ENCODE measurements around the gene ZFYVE27. TPM values are rescaled to one million over a fixed set of nuclear protein-coding genes. Genes with fewer than 3 reads are reported as not detected.

The ZFYVE27 gene
- polyA plus RNA-seq, 3 donors = 6.2 to 31.1 (median 9.7) TPM

DNA sequence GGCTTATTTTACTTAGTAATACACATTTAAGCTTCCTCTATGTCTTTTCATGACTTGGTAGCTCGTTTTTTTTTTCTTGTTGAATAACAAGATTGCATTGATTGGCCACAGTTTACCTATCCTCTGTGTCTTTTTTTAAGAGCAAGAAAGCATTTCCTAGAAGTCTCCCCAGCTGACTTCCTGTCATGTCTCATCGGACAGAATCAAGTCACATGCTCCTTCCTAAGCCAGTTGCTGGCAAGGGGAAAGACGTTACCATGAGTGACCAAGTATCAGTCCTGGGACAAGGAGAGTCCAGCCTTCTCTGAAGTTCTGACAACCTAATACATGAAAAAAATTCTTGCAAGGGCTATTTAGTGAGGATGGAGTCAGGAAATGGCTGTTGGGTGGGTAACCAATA is 59.7 kb downstream of the ZFYVE27 start:
- Histone ChIP-seq H3K79me2 (ENCODE audit: insufficient read depth, low read length) (no peaks in the 10 kb centered on the region), H3K4me3 (replicated peaks in 1 of 3; ENCODE audit: low read depth in 2 of 3, low read length in 3 of 3) (no peak overlapping the region), H2AFZ (ENCODE audit: insufficient read depth, low read depth, low read length, poor library complexity, severe bottlenecking) (no peak overlapping the region), H3K27me3 (ENCODE audit: control insufficient read depth in 2 of 2, insufficient read depth in 2 of 2, low read length in 2 of 2) (peaks cover 3% of the 10 kb centered on the region in 2 donors), H3K27ac (ENCODE audit: low read depth in 1 of 2, low read length in 2 of 2) (no peak overlapping the region), H3K9me3 (replicated peaks in 1 of 2; ENCODE audit: control insufficient read depth in 1 of 2, insufficient read depth in 1 of 2, low read length in 2 of 2) (peaks cover 0 to 8% of the 10 kb centered on the region in 2 donors), H3K4me1 (ENCODE audit: control insufficient read depth in 1 of 2, insufficient read depth in 2 of 2, low read length in 2 of 2) (no peaks in the 10 kb centered on the region), H3K36me3 (replicated peaks in 1 of 2; ENCODE audit: control insufficient read depth in 1 of 2, insufficient read depth in 2 of 2, low read length in 2 of 2) (no peaks in the 10 kb centered on the region), H3K9ac (ENCODE audit: insufficient read depth, low read length, poor library complexity, severe bottlenecking) (no peak overlapping the region), H3K4me2 (replicated peaks; ENCODE audit: extremely low read depth, low read length, poor library complexity, severe bottlenecking) (no peak overlapping the region), H4K20me1 (ENCODE audit: insufficient read depth, low read length) (no peaks in the 10 kb centered on the region)
- intact Hi-C loops (cut with micrococcal nuclease) = no loop called here
- DNase-seq = no peak
- no peak overlapping the region for H3K27ac Mint-ChIP-seq
- TF ChIP-seq, protein P1, sequence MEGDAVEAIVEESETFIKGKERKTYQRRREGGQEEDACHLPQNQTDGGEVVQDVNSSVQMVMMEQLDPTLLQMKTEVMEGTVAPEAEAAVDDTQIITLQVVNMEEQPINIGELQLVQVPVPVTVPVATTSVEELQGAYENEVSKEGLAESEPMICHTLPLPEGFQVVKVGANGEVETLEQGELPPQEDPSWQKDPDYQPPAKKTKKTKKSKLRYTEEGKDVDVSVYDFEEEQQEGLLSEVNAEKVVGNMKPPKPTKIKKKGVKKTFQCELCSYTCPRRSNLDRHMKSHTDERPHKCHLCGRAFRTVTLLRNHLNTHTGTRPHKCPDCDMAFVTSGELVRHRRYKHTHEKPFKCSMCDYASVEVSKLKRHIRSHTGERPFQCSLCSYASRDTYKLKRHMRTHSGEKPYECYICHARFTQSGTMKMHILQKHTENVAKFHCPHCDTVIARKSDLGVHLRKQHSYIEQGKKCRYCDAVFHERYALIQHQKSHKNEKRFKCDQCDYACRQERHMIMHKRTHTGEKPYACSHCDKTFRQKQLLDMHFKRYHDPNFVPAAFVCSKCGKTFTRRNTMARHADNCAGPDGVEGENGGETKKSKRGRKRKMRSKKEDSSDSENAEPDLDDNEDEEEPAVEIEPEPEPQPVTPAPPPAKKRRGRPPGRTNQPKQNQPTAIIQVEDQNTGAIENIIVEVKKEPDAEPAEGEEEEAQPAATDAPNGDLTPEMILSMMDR (IDR thresholded peaks at IDR 0.05) = no peak
- peaks cover 13 to 39% (median 21%) of the 10 kb centered on the region in 3 donors for H3K27me3 Mint-ChIP-seq (ENCODE audit: low read depth in 3 of 3)
- WGBS (ENCODE audit: insufficient coverage) = 0% methylated on average over 2 of the region's 3 CpGs
- H3K36me3 Mint-ChIP-seq = no peaks in the 10 kb centered on the region
- peaks cover 3 to 13% (median 11%) of the 10 kb centered on the region in 7 donors for H3K9me3 Mint-ChIP-seq
- peaks cover 1% of the 10 kb centered on the region for H3K4me1 Mint-ChIP-seq
- peak overlapping the region in 1 of 2 donors; percentile 3 for H3K4me3 Mint-ChIP-seq

- TF ChIP-seq, protein P1 (IDR thresholded peaks at IDR 0.05) = no peak
- Mint-ChIP-seq H3K27ac (no peak overlapping the region), H3K36me3 (no peaks in the 10 kb centered on the region), H3K4me3 (no peak overlapping the region), H3K27me3 (ENCODE audit: low read depth in 3 of 3) (peaks cover 16 to 44% (median 17%) of the 10 kb centered on the region in 3 donors), H3K9me3 (peaks cover 3 to 13% (median 11%) of the 10 kb centered on the region in 7 donors), H3K4me1 (peaks cover 1% of the 10 kb centered on the region)
- Histone ChIP-seq H3K9me3 (replicated peaks in 1 of 2; ENCODE audit: control insufficient read depth in 1 of 2, insufficient read depth in 1 of 2, low read length in 2 of 2) (peaks cover 0 to 8% of the 10 kb centered on the region in 2 donors), H3K36me3 (replicated peaks in 1 of 2; ENCODE audit: control insufficient read depth in 1 of 2, insufficient read depth in 2 of 2, low read length in 2 of 2) (no peaks in the 10 kb centered on the region), H3K4me3 (replicated peaks in 1 of 3; ENCODE audit: low read depth in 2 of 3, low read length in 3 of 3) (no peak overlapping the region), H4K20me1 (ENCODE audit: insufficient read depth, low read length) (no peaks in the 10 kb centered on the region), H3K79me2 (ENCODE audit: insufficient read depth, low read length) (no peaks in the 10 kb centered on the region), H3K27me3 (ENCODE audit: control insufficient read depth in 2 of 2, insufficient read depth in 2 of 2, low read length in 2 of 2) (peaks cover 3% of the 10 kb centered on the region in 2 donors), H2AFZ (ENCODE audit: insufficient read depth, low read depth, low read length, poor library complexity, severe bottlenecking) (no peak overlapping the region), H3K27ac (ENCODE audit: low read depth in 1 of 2, low read length in 2 of 2) (no peak overlapping the region), H3K9ac (ENCODE audit: insufficient read depth, low read length, poor library complexity, severe bottlenecking) (no peak overlapping the region), H3K4me1 (ENCODE audit: control insufficient read depth in 1 of 2, insufficient read depth in 2 of 2, low read length in 2 of 2) (no peaks in the 10 kb centered on the region), H3K4me2 (replicated peaks; ENCODE audit: extremely low read depth, low read length, poor library complexity, severe bottlenecking) (no peak overlapping the region)
- no peak for DNase-seq
- WGBS (ENCODE audit: insufficient coverage) = no CpG with 5 or more reads among the region's 1 CpG
- intact Hi-C loops (cut with micrococcal nuclease) = no loop called here
Observed at GRCh38 chr10:97798958-97799610, 62.2 kb downstream of the ZFYVE27 start.
